Body of pancreas (tissue), 4 donors: ENCODE measurements around the gene HHAT. TPM values are rescaled to one million over a fixed set of nuclear protein-coding genes. Genes with fewer than 3 reads are reported as not detected.
A peak's percentile ranks its signal among the peaks of the same experiment; 100 is the strongest.

Experiments used
- ATAC-seq: fragments of 150-250 bp; one replicate; pipeline ENCODE4 v1.9.1; 2016
- DNase-seq, 4 donors: peaks; one replicate each; pipeline ENCODE4 v3.0.0-alpha.2; 2019
- H3K27ac ChIP-seq, 4 donors: fragments of 200-600 bp; sonication (generic); 1 replicate in 3 of 4; 2 replicates in 1 of 4; pipeline versions ENCODE4 v1.5.1 to v1.6.1; 2016 to 2019; ENCODE audit warnings: mild to moderate bottlenecking in 1 of 4, mixed read lengths in 1 of 4, moderate library complexity in 1 of 4
- H3K27me3 ChIP-seq, 2 donors: fragments of 200-600 bp; sonication (generic); one replicate each; pipeline ENCODE4 v1.6.0; 2016; ENCODE audit warnings: mild to moderate bottlenecking in 1 of 2
- H3K36me3 ChIP-seq, 2 donors: fragments of 200-600 bp; sonication (generic); replicated peaks in 1 of 2; 2 replicates each; pipeline ENCODE4 v1.5.1; 2016; ENCODE audit warnings: low read depth in 2 of 2; ENCODE audit not compliant: insufficient read depth in 1 of 2
- H3K4me1 ChIP-seq: fragments of 200-600 bp; sonication (generic); one replicate; pipeline ENCODE4 v1.6.0; 2016
- H3K4me3 ChIP-seq, 2 donors: fragments of 200-600 bp; sonication (generic); 1 replicate in 1 of 2; 2 replicates in 1 of 2; pipeline ENCODE4 v1.5.1; 2016 to 2019
- H3K9me3 ChIP-seq, 3 donors: fragments of 200-600 bp; sonication (generic); 1 replicate in 2 of 3; 2 replicates in 1 of 3; pipeline ENCODE4 v1.5.1; 2016
- POLR2A ChIP-seq, 3 donors: fragments of 450-650 bp; IDR thresholded peaks; one replicate each; pipeline ENCODE4 v1.6.1; 2016; ENCODE audit warnings: antibody characterized with exemption in 3 of 3, mild to moderate bottlenecking in 2 of 3
- WGBS, 2 donors: methylation state at CpG; one replicate each; pipeline ENCODE4 v1.1.5; 2017; 5-methylcytosine and 5-hydroxymethylcytosine counted together
- intact Hi-C: fragments of 100-400 bp; cut with DNase I; formaldehyde crosslinking; loops from one replicate; pipeline ENCODE4 v1.15.1; 2023
- total RNA-seq, 2 donors: library from RNA; depleted of rRNA; stranded (reverse); fragments of >200 nt; gene quantifications; one replicate each; pipeline ENCODE4 v1.1.0, GENCODE V29; 2016
- TF ChIP-seq, protein P1 (sequence below), 7 experiments: fragments of 450-650 bp in 4 of 7; fragments of 200-600 bp in 3 of 7; sonication (generic) in 3 of 7; IDR thresholded peaks; one replicate each; pipeline ENCODE4 v1.5.1; 2016 to 2019; ENCODE audit warnings: antibody characterized with exemption in 7 of 7

HHAT gene
- total RNA-seq: 10 to 100 TPM in 1 of 2 donors, 1 to 10 TPM in 1; 4.4 to 19.4 TPM

DNA sequence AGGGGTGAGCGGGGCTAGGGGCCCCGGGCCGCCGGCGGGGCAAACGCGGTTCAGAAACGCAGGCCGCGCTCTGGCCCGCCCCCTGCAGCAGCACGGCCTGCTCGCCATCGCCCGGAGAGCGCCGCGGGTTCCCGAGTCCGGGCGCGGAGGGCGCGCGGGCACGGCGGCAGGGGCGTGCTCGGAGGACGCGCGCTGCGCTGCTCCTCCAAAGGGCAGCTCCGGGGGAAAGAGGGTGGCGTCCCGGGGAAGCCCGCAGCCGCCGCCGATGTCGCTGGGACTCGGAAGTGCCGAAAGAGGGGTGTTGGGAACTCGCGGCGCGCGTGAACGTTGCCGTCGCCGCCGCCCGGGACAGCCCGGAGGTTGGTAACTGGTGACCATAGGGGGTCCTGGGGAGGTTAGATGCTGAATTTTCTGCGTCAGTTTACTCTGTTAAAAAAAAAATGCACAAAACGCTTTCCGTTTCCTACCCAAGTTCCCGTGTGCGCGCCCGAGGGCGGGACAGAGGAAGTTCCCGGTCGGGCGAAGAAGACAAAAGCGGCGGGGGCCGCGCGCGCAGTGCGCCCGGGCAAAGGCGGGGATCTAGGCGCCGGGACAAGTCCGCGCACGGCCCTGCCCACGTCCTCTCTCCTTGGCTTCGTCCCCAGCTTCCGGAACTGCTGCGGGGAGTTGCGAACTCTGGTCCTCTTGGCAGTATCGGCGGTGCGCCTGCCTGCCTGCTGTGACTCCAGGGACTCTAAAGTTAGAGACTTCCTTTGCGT is at the start of gene HHAT:
HHAT (plus strand) TSS at position 157 of the 758 bp plus-strand sequence. CDS start 20,074 bp downstream, outside the sequence.
- H3K4me1 ChIP-seq: peaks cover 15% of the 10 kb centered on the region
- H3K27me3 ChIP-seq: no peaks in the 10 kb centered on the region
- no peaks in the 10 kb centered on the region for H3K36me3 ChIP-seq
- DNase-seq (peak; percentile 77 to 84 (median 80)), ATAC-seq (peak; percentile 90)
- WGBS, 2 donors: 0 to 1% methylated on average over 18 to 83 of the region's 89 CpGs
- intact Hi-C loops: no loop called here
- TF ChIP-seq, protein P1, sequence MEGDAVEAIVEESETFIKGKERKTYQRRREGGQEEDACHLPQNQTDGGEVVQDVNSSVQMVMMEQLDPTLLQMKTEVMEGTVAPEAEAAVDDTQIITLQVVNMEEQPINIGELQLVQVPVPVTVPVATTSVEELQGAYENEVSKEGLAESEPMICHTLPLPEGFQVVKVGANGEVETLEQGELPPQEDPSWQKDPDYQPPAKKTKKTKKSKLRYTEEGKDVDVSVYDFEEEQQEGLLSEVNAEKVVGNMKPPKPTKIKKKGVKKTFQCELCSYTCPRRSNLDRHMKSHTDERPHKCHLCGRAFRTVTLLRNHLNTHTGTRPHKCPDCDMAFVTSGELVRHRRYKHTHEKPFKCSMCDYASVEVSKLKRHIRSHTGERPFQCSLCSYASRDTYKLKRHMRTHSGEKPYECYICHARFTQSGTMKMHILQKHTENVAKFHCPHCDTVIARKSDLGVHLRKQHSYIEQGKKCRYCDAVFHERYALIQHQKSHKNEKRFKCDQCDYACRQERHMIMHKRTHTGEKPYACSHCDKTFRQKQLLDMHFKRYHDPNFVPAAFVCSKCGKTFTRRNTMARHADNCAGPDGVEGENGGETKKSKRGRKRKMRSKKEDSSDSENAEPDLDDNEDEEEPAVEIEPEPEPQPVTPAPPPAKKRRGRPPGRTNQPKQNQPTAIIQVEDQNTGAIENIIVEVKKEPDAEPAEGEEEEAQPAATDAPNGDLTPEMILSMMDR (IDR thresholded peaks at IDR 0.05): peak in 2 of 7 experiments; percentile 7 to 23
- peak; percentile 49 to 74 (median 70) for TF ChIP-seq POLR2A (IDR thresholded peaks at IDR 0.05)
- H3K9me3 ChIP-seq: no peaks in the 10 kb centered on the region
- H3K27ac ChIP-seq: peak within 1 kb of the TSS; percentile 66 to 96 (median 92)
- H3K4me3 ChIP-seq: peak within 1 kb of the TSS; percentile 41 to 72

DNA sequence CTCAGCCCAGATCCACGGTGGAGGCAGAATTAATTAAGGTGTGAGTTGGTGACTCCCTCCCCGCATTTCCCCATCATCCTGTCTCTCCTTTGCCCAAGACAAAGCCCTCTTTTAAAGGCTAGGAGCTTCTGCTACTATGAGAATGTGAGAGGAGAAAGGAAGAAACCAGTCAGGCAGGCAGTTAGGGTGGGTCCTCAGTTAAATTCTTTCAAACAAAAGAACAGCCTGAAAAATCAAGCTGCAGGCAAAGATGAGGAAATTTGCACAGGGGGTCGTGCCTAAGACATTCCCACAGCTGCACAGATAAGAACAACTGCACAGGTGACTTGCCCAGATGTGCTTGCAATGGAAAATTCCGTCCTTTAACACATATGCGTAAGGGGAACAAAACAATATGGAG is 48.5 kb upstream of the HHAT start:
- Histone ChIP-seq H3K27ac (no peak overlapping the region), H3K9me3 (peaks cover 0 to 11% (median 0%) of the 10 kb centered on the region in 3 donors), H3K4me3 (no peak overlapping the region), H3K27me3 (no peaks in the 10 kb centered on the region), H3K36me3 (no peaks in the 10 kb centered on the region), H3K4me1 (no peaks in the 10 kb centered on the region)
- 63 to 69% methylated on average over 5 of the region's 5 CpGs for WGBS, 2 donors
- DNase-seq (no peak), ATAC-seq (no peak)
- TF ChIP-seq POLR2A (IDR thresholded peaks at IDR 0.05): no peak
- TF ChIP-seq, protein P1 (IDR thresholded peaks at IDR 0.05): no peak
- intact Hi-C loops: no loop called here

DNA sequence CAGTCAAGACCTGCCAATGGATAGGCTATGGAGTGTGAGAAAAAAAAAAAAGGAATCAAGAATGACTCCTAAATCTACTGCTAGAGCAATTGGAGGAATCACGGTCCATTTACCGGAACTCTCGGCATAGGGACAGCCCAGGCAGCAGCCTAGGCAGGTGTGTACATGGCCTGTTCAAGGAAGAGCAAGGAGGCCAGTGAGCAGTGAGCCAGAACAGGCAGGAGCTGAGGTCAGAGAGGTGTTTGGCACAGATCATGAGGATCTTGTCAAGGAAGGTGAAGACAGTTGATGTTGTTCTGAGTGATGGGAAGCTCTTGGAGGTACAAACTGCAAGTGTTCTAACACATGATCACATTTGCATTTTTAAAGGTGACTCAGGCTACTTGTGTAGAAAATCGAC is 40.6 kb upstream of the HHAT start:
- TF ChIP-seq, protein P1 (IDR thresholded peaks at IDR 0.05): no peak
- no peak for TF ChIP-seq POLR2A (IDR thresholded peaks at IDR 0.05)
- peaks cover 15% of the 10 kb centered on the region for H3K4me1 ChIP-seq
- no peak overlapping the region for H3K27ac ChIP-seq
- ATAC-seq: no peak
- no peak for DNase-seq
- no peaks in the 10 kb centered on the region for H3K9me3 ChIP-seq
- intact Hi-C loops: no loop called here
- no peaks in the 10 kb centered on the region for H3K27me3 ChIP-seq
- no peaks in the 10 kb centered on the region for H3K36me3 ChIP-seq
- no peak overlapping the region for H3K4me3 ChIP-seq
- 83 to 85% methylated on average over 4 of the region's 4 CpGs for WGBS, 2 donors

DNA sequence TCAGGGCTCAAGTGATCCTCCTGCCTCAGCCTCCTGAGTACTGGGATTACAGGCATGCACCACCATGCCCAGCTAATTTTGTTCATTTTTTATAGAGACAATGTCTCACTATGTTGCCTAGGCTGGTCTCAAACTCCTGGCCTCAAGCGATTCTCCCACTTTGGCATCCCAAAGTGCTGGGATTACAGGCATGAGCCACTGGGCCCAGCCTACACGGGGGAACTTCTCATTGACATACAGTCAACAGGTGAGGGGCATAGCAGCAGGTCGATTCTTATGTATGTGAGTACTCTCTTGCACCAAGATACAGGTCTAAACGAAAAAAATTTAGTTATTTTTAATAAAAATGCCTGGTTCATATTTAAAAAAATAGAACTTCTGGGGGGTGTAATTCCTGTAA is 39.5 kb upstream of the HHAT start:
- Histone ChIP-seq H3K4me3 (no peak overlapping the region), H3K27me3 (no peaks in the 10 kb centered on the region), H3K9me3 (no peaks in the 10 kb centered on the region), H3K36me3 (no peaks in the 10 kb centered on the region), H3K27ac (no peak overlapping the region), H3K4me1 (peaks cover 19% of the 10 kb centered on the region)
- intact Hi-C loops: no loop called here
- ATAC-seq (no peak), DNase-seq (no peak)
- TF ChIP-seq POLR2A (IDR thresholded peaks at IDR 0.05): no peak
- TF ChIP-seq, protein P1 (IDR thresholded peaks at IDR 0.05): no peak
- WGBS, 2 donors: 62 to 72% methylated on average over 4 of the region's 4 CpGs
